Lower leg skin (tissue), 3 donors: ENCODE data around the gene SNU13.

Experiments used
- POLR2A ChIP-seq, 2 donors: fragments of 450-650 bp; IDR thresholded peaks; one replicate each; pipeline ENCODE4 v1.6.1; 2016 to 2017; ENCODE audit warnings: antibody characterized with exemption in 2 of 2, mild to moderate bottlenecking in 1 of 2, moderate library complexity in 1 of 2
- TF ChIP-seq, protein P1 (sequence below), 3 donors: fragments of 450-650 bp; IDR thresholded peaks; one replicate each; pipeline ENCODE4 v1.5.1; 2016; ENCODE audit warnings: antibody characterized with exemption in 3 of 3, mild to moderate bottlenecking in 3 of 3, moderate library complexity in 2 of 3

- TF ChIP-seq, protein P1, sequence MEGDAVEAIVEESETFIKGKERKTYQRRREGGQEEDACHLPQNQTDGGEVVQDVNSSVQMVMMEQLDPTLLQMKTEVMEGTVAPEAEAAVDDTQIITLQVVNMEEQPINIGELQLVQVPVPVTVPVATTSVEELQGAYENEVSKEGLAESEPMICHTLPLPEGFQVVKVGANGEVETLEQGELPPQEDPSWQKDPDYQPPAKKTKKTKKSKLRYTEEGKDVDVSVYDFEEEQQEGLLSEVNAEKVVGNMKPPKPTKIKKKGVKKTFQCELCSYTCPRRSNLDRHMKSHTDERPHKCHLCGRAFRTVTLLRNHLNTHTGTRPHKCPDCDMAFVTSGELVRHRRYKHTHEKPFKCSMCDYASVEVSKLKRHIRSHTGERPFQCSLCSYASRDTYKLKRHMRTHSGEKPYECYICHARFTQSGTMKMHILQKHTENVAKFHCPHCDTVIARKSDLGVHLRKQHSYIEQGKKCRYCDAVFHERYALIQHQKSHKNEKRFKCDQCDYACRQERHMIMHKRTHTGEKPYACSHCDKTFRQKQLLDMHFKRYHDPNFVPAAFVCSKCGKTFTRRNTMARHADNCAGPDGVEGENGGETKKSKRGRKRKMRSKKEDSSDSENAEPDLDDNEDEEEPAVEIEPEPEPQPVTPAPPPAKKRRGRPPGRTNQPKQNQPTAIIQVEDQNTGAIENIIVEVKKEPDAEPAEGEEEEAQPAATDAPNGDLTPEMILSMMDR (IDR thresholded peaks at IDR 0.05) = no peak
- TF ChIP-seq POLR2A (IDR thresholded peaks at IDR 0.05) = no peak
These were observed 52.2 kb downstream of the SNU13 start for GRCh38 chr22:41636467-41636866.
